ENCODE data around the gene GRM1. TPM values are rescaled to one million over a fixed set of nuclear protein-coding genes. Genes with fewer than 3 reads are reported as not detected.

Gene GRM1
- total and polyA plus RNA-seq, 9 donors: 0.02 to 0.24 (median 0.10) TPM

- 78 to 84% (median 80%) methylated on average over 2 of the region's 2 CpGs for WGBS, 3 donors
These were observed 182.8 kb downstream of the GRM1 start for GRCh38 chr6:146211646-146212045.

DNA sequence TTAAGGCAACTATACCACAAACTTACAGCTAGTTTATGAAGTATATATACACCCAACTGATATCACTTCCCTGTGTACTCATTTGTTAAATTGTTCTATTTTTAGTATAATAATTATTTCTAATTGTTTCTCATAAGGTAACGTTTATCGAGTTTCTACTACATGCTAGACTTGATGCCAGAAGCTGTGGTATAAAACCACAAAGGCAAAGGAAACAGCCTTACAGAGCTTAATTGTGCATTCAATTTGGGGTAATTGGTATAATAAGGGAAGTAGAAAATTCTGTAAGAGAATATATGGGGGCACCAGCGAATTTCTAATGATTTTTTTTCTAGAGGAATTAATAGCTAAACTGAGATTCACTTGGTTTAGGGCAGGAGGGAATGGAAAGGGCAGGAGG lies 183.9 kb downstream of the GRM1 start:
- H3K27ac ChIP-seq: no peak overlapping the region
- 65 to 71% (median 66%) methylated on average over 3 of the region's 3 CpGs for WGBS, 3 donors
- H3K36me3 ChIP-seq: no peaks in the 10 kb centered on the region
- no peak for DNase-seq
- intact Hi-C loops (cut with DNase I): no loop called here
- no peak overlapping the region for H3K4me3 ChIP-seq
- H3K27me3 ChIP-seq: no peaks in the 10 kb centered on the region
- H3K4me1 ChIP-seq (ENCODE audit: insufficient read depth): no peaks in the 10 kb centered on the region
- no peaks in the 10 kb centered on the region for H3K9me3 ChIP-seq
- TF ChIP-seq CTCF (IDR thresholded peaks at IDR 0.05): no peak
- no peak for TF ChIP-seq POLR2A (IDR thresholded peaks at IDR 0.05)
- TF ChIP-seq EP300 (IDR thresholded peaks at IDR 0.05): no peak

More at GRCh38 chr6:146211646-146212045, 182.8 kb downstream of the GRM1 start:
- Histone ChIP-seq H3K27me3 (no peaks in the 10 kb centered on the region), H3K36me3 (no peaks in the 10 kb centered on the region), H3K27ac (no peak overlapping the region), H3K4me1 (ENCODE audit: insufficient read depth) (no peaks in the 10 kb centered on the region), H3K4me3 (no peak overlapping the region), H3K9me3 (no peaks in the 10 kb centered on the region)
- DNase-seq: no peak
- intact Hi-C loops (cut with DNase I): no loop called here
- TF ChIP-seq POLR2A (IDR thresholded peaks at IDR 0.05) (no peak), CTCF (IDR thresholded peaks at IDR 0.05) (no peak), EP300 (IDR thresholded peaks at IDR 0.05) (no peak)

GRCh38 chr6:146219101-146219500 lies 190.2 kb downstream of the GRM1 start:
- no peak for TF ChIP-seq EP300 (IDR thresholded peaks at IDR 0.05)
- TF ChIP-seq POLR2A (IDR thresholded peaks at IDR 0.05): no peak
- no peak for TF ChIP-seq CTCF (IDR thresholded peaks at IDR 0.05)
- Histone ChIP-seq H3K4me3 (no peak overlapping the region), H3K27me3 (no peaks in the 10 kb centered on the region), H3K36me3 (no peaks in the 10 kb centered on the region), H3K4me1 (ENCODE audit: insufficient read depth) (no peaks in the 10 kb centered on the region), H3K9me3 (no peaks in the 10 kb centered on the region), H3K27ac (no peak overlapping the region)
- 84 to 91% (median 87%) methylated on average over 3 of the region's 3 CpGs for WGBS, 3 donors
- DNase-seq: no peak
- intact Hi-C loops (cut with DNase I): no loop called here

- Histone ChIP-seq H3K9me3 (no peaks in the 10 kb centered on the region), H3K4me1 (ENCODE audit: insufficient read depth) (no peaks in the 10 kb centered on the region), H3K36me3 (no peaks in the 10 kb centered on the region), H3K27me3 (no peaks in the 10 kb centered on the region), H3K27ac (no peak overlapping the region), H3K4me3 (no peak overlapping the region)
- no peak for DNase-seq
- intact Hi-C loops (cut with DNase I): no loop called here
- WGBS, 3 donors: 10 to 25% (median 15%) methylated on average over 3 of the region's 3 CpGs
- TF ChIP-seq EP300 (IDR thresholded peaks at IDR 0.05): no peak
- no peak for TF ChIP-seq POLR2A (IDR thresholded peaks at IDR 0.05)
- no peak for TF ChIP-seq CTCF (IDR thresholded peaks at IDR 0.05)
These were observed 195.6 kb downstream of the GRM1 start for GRCh38 chr6:146224449-146224848.

All from ovary (tissue), 9 donors.